Fibroblast of skin of left biceps (primary cell): Measurements from ENCODE around the gene TMEM128.
"Not testable (repeated sequence)": the region's sequence is repeated elsewhere in the genome, so short reads cannot be mapped to it uniquely, and the experiment has no call there.

Experiments
- DNase-seq, 2 experiments: peaks; one replicate each; pipeline ENCODE4 v3.0.0-alpha.2; 2013; ENCODE audit warnings: low read depth in 2 of 2

TMEM128 gene

GRCh38 chr4:4248029-4248884 is at the start of gene TMEM128:
TSS of gene TMEM128 (minus strand) at chr4:4248223. CDS start at chr4:4248202, 21 bp downstream.
- DNase-seq = peak; percentile 71 to 77

GRCh38 chr4:4296283-4296846 is 48.3 kb upstream of the TMEM128 start:
- no peak for DNase-seq

GRCh38 chr4:4293279-4293678 is 45.3 kb upstream of the TMEM128 start:
- no peak for DNase-seq

- peak; percentile 42 to 55 for DNase-seq
Measured at GRCh38 chr4:4289941-4290850, 42.2 kb upstream of the TMEM128 start, which contains the start of the genes LYAR and ZBTB49. TSS of gene LYAR (minus strand) at chr4:4290154. CDS start at chr4:4283742, 6,412 bp downstream. TSS of gene ZBTB49 (plus strand) at chr4:4290251. CDS start at chr4:4299946, 9,695 bp downstream.

GRCh38 chr4:4289597-4289940 is 41.5 kb upstream of the TMEM128 start:
- no peak for DNase-seq

GRCh38 chr4:4289055-4289454 is 41.0 kb upstream of the TMEM128 start:
- DNase-seq = no peak

- no peak for DNase-seq
Measured at GRCh38 chr4:4288098-4288497, 40.1 kb upstream of the TMEM128 start.

GRCh38 chr4:4284827-4285618 is 37.0 kb upstream of the TMEM128 start:
- no peak for DNase-seq

GRCh38 chr4:4281787-4282186 is 33.8 kb upstream of the TMEM128 start:
- no peak for DNase-seq

GRCh38 chr4:4277531-4277930 is 29.5 kb upstream of the TMEM128 start:
- DNase-seq = no peak

- DNase-seq = no peak
Measured at GRCh38 chr4:4274226-4274625, 26.2 kb upstream of the TMEM128 start.

GRCh38 chr4:4271912-4272311 is 23.9 kb upstream of the TMEM128 start:
- DNase-seq = no peak

GRCh38 chr4:4270529-4270928 is 22.5 kb upstream of the TMEM128 start:
- no peak for DNase-seq

- DNase-seq = no peak
Measured at GRCh38 chr4:4269856-4270255, 21.8 kb upstream of the TMEM128 start.

- DNase-seq = no peak
Measured at GRCh38 chr4:4269331-4269731, 21.3 kb upstream of the TMEM128 start.

- no peak for DNase-seq
Measured at GRCh38 chr4:4268776-4269175, 20.8 kb upstream of the TMEM128 start.

- no peak for DNase-seq
Measured at GRCh38 chr4:4267981-4268380, 20.0 kb upstream of the TMEM128 start.

- no peak for DNase-seq
Measured at GRCh38 chr4:4260185-4260751, 12.2 kb upstream of the TMEM128 start.

GRCh38 chr4:4259484-4260100 is 11.6 kb upstream of the TMEM128 start:
- DNase-seq = no peak

GRCh38 chr4:4257705-4258104 is 9.7 kb upstream of the TMEM128 start:
- DNase-seq = not testable (repeated sequence)

- no peak for DNase-seq
Measured at GRCh38 chr4:4256799-4257198, 8.8 kb upstream of the TMEM128 start.
